ENCODE measurements around the gene IL17C. TPM values are rescaled to one million over a fixed set of nuclear protein-coding genes. Genes with fewer than 3 reads are reported as not detected.

Gene IL17C
- total and polyA plus RNA-seq, 9 of the 15 experiments (the other 6 are each of a cell fraction or from before 2014, with no cell fraction given), result not detected

- TF ChIP-seq MTF1 (CRISPR knock-in tag; IDR thresholded peaks at IDR 0.05; ENCODE audit: borderline replicate concordance) (no peak), U2AF2 (optimal IDR thresholded peaks at IDR 0.05; ENCODE audit: low read depth, low read length) (no peak), ZNF511 (CRISPR knock-in tag; IDR thresholded peaks at IDR 0.05) (0 out of 2 replicates have a peak, but pooled peaks have one; percentile 45), RBFOX2 (IDR thresholded peaks at IDR 0.05; ENCODE audit: low read depth, low read length) (peak; percentile 56), IFI16 (CRISPR knock-in tag; IDR thresholded peaks at IDR 0.05) (no peak), DACH1 (IDR thresholded peaks at IDR 0.05; ENCODE audit: partially characterized antibody) (peak; percentile 54), CHD4 (IDR thresholded peaks at IDR 0.05; ENCODE audit: insufficient read depth, insufficient replicate concordance, low read depth, low read length, poor library complexity, severe bottlenecking) (no peak), STAT5A (IDR thresholded peaks at IDR 0.05; ENCODE audit: borderline replicate concordance, low read length) (no peak; the same call in 1 of the 2 replicates), RBM39 (optimal IDR thresholded peaks at IDR 0.05; ENCODE audit: low read depth, low read length) (no peak), TBL1XR1 (IDR thresholded peaks at IDR 0.05; ENCODE audit: low read length in 2 of 2) (peak in 1 of 2 experiments; percentile 49; a peak in 1 of 4 replicates), COPS2 (conservative IDR thresholded peaks at IDR 0.05) (no peak), ZNF561 (CRISPR knock-in tag; conservative IDR thresholded peaks at IDR 0.05) (no peak), DPF2 (IDR thresholded peaks at IDR 0.05) (peak; percentile 62), ZNF449 (CRISPR knock-in tag; IDR thresholded peaks at IDR 0.05) (no peak), MYBL2 (IDR thresholded peaks at IDR 0.05; ENCODE audit: low read depth) (no peak), MYBL2 (CRISPR knock-in tag; IDR thresholded peaks at IDR 0.05; ENCODE audit: borderline replicate concordance) (no peak), ZNF57 (CRISPR knock-in tag; IDR thresholded peaks at IDR 0.05) (no peak), KDM5B (IDR thresholded peaks at IDR 0.05; ENCODE audit: insufficient replicate concordance, low read depth, low read length) (peak; percentile 50), NONO (IDR thresholded peaks at IDR 0.05; ENCODE audit: low read depth in 2 of 2, low read length in 1 of 2) (no peak), STAG1 (CRISPR knock-in tag; IDR thresholded peaks at IDR 0.05; ENCODE audit: borderline replicate concordance) (no peak), FOXA1 (IDR thresholded peaks at IDR 0.05; ENCODE audit: borderline replicate concordance) (no peak), KAT7 (CRISPR knock-in tag; IDR thresholded peaks at IDR 0.05; ENCODE audit: borderline replicate concordance) (no peak), SIRT6 (IDR thresholded peaks at IDR 0.05; ENCODE audit: low read depth, low read length) (no peak), CXXC5 (CRISPR knock-in tag; IDR thresholded peaks at IDR 0.05) (peak; percentile 49; the same call in 1 of the 2 replicates), LARP7 (IDR thresholded peaks at IDR 0.05) (no peak), ZNF76 (CRISPR knock-in tag; IDR thresholded peaks at IDR 0.05; ENCODE audit: borderline replicate concordance) (no peak), BRF1 (IDR thresholded peaks at IDR 0.05; ENCODE audit: borderline replicate concordance, extremely low read depth, insufficient read length) (no peak), BRD9 (IDR thresholded peaks at IDR 0.05; ENCODE audit: low read depth, partially characterized antibody) (no peak), FOXK1 (CRISPR knock-in tag; IDR thresholded peaks at IDR 0.05; ENCODE audit: borderline replicate concordance) (no peak), PTTG1 (tag; IDR thresholded peaks at IDR 0.05; ENCODE audit: low read depth) (no peak)
Observed at GRCh38 chr16:88628512-88628974, 9.8 kb upstream of the IL17C start (continued).

All from K562 (cell line).